Gastroesophageal sphincter (tissue), 3 donors: ENCODE data around the gene INO80.

Experiments
- CTCF ChIP-seq, 4 experiments: fragments of 200-600 bp in 2 of 4; fragments of 450-650 bp in 2 of 4; sonication (generic) in 1 of 4; IDR thresholded peaks; one replicate each; pipeline ENCODE4 v1.5.1; 2017 to 2019; ENCODE audit warnings: antibody characterized with exemption in 4 of 4, mild to moderate bottlenecking in 2 of 4, moderate library complexity in 2 of 4
- EP300 ChIP-seq: sonication (generic); formaldehyde crosslinking; IDR thresholded peaks from one replicate; pipeline ENCODE4 v1.6.1; 2017; ENCODE audit warnings: antibody characterized with exemption, mild to moderate bottlenecking
- POLR2A ChIP-seq, 2 donors: fragments of 450-650 bp; IDR thresholded peaks; one replicate each; pipeline ENCODE4 v1.6.1; 2017; ENCODE audit warnings: antibody characterized with exemption in 2 of 2, mild to moderate bottlenecking in 2 of 2, moderate library complexity in 1 of 2

DNA sequence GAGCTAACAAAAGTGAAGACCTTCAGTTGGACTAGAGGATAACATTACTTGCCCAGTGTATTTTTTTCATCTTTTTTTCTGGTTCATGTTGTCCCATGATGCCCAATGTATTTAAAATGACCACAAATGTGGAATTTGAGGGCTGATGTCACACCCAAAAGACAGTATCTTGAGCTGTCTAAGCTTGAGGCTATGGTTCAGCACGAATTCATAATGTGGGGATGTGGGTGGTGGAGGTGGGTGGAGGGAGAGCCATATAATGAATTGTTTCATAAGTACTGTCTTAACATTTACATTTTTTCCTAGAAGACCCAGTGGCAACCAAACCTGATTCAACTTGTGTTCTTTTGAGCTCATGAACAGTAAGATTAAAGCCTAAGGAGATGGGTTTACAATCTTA lies 125.3 kb downstream of the INO80 start:
- TF ChIP-seq POLR2A (IDR thresholded peaks at IDR 0.05), result no peak
- TF ChIP-seq CTCF (IDR thresholded peaks at IDR 0.05), result no peak
- no peak for TF ChIP-seq EP300
